Upper lobe of left lung (tissue), 4 donors: ENCODE results near the gene FUT9.

Experiments
- EP300 ChIP-seq, 4 donors: sonication (generic); formaldehyde crosslinking; IDR thresholded peaks; one replicate each; pipeline ENCODE4 v1.5.1; 2017; ENCODE audit warnings: antibody characterized with exemption in 4 of 4, control low read depth in 2 of 4
- POLR2AphosphoS5 ChIP-seq, 2 donors: sonication (generic); formaldehyde crosslinking; IDR thresholded peaks; one replicate each; pipeline ENCODE4 v1.5.1; 2017; ENCODE audit warnings: antibody characterized with exemption in 2 of 2
- TF ChIP-seq, protein P1 (sequence below), 6 experiments: fragments of 450-650 bp in 4 of 6; fragments of 200-600 bp in 2 of 6; sonication (generic) in 2 of 6; IDR thresholded peaks; one replicate each; pipeline ENCODE4 v1.5.1; 2016 to 2019; ENCODE audit warnings: antibody characterized with exemption in 6 of 6

DNA sequence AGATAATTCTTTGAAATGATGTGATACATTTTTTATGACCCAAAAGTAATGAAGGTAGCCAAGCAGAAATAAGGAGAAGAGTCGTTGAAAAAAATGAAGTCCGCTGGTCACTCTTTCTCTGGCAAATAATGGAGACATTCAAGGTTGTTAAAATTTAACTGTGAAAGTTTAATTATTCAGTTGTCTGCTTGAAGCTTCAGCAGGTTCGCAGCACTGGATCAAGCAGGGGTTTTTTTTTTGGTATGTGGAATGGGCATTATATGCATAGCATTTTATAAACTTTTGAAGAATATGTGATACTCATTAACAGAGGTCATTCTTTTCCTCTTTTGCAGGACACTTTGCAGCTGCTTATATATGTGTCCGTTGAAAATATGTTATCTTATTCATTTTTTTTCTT lies 21.6 kb upstream of the FUT9 start:
- TF ChIP-seq, protein P1, sequence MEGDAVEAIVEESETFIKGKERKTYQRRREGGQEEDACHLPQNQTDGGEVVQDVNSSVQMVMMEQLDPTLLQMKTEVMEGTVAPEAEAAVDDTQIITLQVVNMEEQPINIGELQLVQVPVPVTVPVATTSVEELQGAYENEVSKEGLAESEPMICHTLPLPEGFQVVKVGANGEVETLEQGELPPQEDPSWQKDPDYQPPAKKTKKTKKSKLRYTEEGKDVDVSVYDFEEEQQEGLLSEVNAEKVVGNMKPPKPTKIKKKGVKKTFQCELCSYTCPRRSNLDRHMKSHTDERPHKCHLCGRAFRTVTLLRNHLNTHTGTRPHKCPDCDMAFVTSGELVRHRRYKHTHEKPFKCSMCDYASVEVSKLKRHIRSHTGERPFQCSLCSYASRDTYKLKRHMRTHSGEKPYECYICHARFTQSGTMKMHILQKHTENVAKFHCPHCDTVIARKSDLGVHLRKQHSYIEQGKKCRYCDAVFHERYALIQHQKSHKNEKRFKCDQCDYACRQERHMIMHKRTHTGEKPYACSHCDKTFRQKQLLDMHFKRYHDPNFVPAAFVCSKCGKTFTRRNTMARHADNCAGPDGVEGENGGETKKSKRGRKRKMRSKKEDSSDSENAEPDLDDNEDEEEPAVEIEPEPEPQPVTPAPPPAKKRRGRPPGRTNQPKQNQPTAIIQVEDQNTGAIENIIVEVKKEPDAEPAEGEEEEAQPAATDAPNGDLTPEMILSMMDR (IDR thresholded peaks at IDR 0.05): no peak
- no peak for TF ChIP-seq POLR2AphosphoS5 (IDR thresholded peaks at IDR 0.05)
- TF ChIP-seq EP300 (IDR thresholded peaks at IDR 0.05): no peak
